ENCODE measurements around the gene GPR42.
"Not testable (repeated sequence)": the region's sequence is repeated elsewhere in the genome, so short reads cannot be mapped to it uniquely, and the experiment has no call there.

The GPR42 gene

DNA sequence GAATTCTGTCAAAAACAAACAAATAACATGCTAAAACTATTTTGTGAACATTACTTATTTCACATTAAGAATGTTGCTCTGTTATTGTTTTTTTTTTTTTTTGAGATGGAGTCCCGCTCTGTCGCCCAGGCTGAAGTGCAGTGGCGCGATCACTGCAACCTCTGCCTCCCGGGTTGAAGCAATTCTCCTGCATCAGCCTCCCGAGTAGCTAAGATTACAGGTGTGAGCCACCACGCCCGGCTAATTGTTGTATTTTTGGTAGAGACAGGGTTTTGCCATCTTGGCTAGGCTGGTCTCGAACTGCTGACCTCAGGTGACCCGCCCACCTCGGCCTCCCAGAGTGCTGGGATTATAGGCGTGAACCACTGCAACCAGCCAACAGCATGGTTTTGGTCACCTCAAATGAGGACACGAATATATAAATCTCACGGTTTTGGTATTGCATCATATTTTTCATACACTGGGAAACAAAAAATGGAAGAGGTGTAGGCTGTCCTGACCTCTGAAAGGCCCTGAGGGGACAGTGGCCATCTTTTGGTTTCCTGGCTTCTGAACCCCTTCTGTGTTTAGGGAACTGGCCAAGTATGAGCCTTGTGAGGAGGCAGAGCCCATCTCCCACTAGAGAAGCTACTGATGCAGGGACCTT, 25.5 kb downstream of the GPR42 start:
- no peak for DNase-seq (ENCODE audit: low read depth)

DNA sequence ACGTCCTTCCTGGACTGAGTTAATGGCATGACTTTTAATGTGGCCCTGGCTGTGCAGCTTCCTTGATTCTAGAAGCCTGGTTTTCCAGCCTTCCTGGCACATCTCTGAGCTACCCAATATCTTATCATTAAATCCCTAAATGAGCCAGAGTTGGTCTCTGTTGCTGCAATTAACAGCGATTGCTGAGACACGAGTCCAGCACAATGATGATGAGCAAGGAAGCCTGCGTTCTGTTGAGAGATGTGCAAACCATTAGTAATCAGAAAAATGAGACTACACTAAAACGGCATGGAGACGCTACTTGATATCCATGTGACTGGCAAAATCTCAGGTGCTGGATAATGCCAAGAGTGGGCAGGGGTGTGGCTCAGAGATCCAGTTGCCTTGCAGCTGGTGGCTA, 26.2 kb downstream of the GPR42 start:
- no peak for DNase-seq (ENCODE audit: low read depth)

GRCh38 chr19:35398570-35398969, 27.7 kb downstream of the GPR42 start:
- no peak for DNase-seq (ENCODE audit: low read depth)

DNA sequence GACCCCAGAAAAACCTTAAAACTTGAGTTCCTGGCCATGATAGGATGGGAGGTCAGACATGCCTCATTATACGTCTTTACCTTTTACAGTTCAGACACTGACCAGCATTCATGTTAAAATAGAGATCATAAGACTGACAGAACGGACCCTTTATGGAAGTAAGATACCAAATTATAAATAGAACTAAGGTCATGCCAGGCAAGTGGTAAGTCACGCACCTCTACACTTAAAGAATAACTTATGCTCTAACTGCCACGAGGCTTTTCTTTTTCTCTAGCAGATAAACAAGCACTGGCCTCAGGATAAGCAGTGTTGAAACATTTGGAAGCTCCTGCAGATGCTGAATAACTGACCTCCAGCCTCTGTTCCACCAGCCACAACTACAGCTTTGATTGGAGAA, 28.4 kb downstream of the GPR42 start:
- no peak for DNase-seq (ENCODE audit: low read depth)

- DNase-seq (ENCODE audit: low read depth) = no peak
Observed at GRCh38 chr19:35399948-35400772, 29.3 kb downstream of the GPR42 start.

GRCh38 chr19:35400773-35401100, 29.9 kb downstream of the GPR42 start:
- DNase-seq (ENCODE audit: low read depth) = no peak

- not testable (repeated sequence) for DNase-seq (ENCODE audit: low read depth)
Observed at GRCh38 chr19:35401416-35401815, 30.5 kb downstream of the GPR42 start.

DNA sequence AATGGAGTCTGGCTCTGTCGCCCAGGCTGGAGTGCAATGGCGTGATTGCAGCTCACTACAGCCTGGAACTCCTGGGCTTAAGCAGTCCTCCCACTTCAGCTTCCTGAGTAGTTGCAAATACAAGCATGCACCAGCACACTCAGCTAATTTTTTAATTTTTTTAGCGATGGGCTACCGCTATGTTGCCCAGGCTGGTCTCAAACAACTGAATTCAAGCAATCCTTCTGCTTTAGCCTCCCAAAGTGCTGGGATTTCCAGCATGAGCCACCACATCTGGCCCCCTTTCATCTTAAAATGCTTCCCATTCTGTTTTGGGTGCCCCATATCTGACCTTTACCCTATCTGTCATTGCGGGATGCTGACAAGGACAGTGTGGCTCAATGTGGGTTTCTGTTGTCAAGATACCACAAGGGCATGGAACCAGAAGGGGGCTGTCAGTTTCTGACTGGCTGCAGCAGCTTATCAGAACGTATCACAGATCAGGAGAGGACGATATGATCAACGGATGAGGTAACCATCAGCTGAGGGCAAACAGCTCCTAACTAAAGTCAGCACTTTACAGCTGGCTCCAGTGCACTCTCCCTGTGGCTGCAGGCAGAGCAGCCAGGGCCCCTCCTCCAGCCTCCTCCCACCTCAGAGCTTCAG, 32.4 kb downstream of the GPR42 start:
- no peak for DNase-seq (ENCODE audit: low read depth)

- peak; percentile 85 for DNase-seq (ENCODE audit: low read depth)
Observed at GRCh38 chr19:35404879-35405622, 34.2 kb downstream of the GPR42 start.

DNA sequence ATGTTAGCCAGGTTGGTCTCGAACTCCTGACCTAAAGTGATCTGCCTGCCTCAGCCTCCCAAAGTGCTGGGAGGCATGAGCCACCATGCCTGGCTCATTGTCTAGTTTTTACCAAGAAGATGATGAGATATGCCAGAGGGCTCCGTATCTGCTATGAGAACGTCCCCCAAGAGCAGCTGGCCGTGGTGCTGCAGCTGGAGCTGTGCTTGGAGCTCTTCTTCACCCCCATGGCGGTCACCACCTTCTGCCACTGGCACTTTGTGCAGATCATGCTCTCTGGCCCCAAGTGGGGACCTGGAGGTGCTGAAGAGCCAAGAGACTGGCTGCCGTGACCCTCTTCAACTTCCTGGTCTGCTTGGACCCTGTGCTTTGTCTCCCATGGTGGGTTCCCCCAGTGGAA, 36.8 kb downstream of the GPR42 start:
- no peak for DNase-seq (ENCODE audit: low read depth)

DNA sequence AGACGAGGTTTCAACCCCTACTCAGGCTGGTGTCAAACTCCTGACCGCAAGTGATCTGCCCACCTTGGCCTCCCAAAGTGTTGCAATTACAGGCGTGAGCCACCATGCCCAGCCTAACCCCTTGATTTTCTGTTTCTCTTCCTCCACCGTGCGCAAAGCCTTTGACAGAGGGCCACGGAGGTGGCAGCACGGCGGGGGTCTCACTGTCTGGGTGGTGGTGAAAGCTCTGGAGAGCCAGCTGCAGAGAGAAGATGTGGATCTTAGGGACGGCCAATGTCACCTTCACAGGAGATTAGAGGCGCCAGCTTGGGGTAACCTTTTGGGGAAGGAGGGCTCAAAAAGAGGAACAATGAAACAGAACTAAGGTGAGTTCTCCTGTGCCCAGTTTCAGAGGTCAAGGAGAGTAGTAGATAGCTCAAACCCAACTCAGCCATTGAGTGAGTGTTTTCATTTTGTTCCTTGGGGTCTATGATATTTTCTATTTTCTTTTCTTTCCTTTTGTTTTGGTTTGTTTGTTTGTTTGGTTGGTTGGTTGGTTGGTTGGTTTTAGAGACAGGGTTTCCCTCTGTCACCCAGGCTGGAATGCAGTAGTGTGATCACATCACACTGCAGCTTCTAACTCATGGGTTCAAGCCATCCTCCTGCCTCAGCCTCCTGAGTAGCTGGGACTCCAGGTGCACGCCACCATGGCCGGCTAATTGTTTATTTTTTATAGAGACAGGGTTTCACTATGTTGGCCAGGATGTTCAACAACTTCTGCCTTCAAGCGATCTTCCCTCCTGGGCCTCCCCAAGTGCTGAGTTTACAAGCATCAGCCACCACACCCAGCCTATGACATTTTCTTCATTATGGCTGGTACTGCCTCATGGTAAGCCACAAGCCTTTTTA, 37.7 kb downstream of the GPR42 start:
- no peak for DNase-seq (ENCODE audit: low read depth)

DNA sequence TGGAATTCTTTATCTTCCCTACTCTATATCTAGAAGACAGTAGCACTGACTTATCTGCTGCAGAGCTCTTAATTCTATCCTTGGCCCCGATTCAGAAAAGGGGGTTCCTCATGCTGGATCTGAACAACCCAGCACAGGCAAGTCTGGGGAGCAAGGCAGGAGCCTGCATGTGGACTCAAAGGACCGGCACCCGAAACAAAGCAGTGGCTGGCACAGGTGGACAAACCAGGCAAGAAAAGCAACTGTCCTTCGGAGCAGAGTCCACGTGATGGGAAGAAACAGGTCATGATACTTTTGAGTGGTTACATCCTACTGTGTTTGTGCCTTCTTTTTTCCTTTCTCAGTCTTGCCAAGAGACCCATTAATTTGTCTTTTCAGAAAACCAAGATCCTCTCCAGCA, 38.3 kb downstream of the GPR42 start:
- DNase-seq (ENCODE audit: low read depth) = no peak

- DNase-seq (ENCODE audit: low read depth) = no peak
Observed at GRCh38 chr19:35410487-35410886, 39.6 kb downstream of the GPR42 start.

DNA sequence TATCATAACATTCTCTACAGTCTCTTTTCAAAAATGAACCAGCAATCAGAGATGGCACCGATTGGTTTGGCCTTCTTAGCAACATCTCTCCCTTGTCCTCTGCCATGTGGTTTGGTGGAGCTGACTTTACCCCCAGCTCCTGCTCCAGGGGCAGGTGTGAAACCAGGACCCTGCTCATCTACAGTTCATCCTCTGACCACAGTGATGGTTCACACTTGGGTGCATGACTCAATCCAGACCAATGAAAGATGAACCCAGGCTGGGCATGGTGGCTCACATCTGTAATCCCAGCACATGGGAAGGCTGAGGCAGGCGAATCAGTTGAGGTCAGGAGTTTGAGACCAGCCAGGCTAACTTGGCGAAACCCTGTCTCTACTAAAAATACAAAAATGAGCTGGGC, 43.6 kb downstream of the GPR42 start:
- DNase-seq (ENCODE audit: low read depth) = no peak

DNA sequence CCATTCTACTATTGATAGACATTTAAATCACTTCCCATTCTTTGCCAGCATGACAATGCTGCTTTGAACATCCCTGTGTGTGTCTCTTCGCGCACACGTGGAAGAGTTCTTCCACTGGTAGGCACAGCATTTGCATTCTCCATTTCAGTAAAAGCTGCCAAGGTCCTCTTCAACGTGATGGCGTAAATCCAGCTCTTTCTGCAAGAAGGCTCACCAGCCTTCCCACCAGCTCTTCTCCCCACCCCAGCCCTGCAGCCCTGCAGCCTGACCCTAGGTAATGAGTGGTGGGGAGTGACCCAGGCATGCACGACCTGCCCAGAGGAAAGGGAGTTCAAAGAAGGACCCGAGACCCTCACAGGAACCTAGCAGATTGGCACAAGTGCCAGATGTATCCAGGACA, 45.5 kb downstream of the GPR42 start:
- no peak for DNase-seq (ENCODE audit: low read depth)

GRCh38 chr19:35417278-35417677, 46.4 kb downstream of the GPR42 start:
- no peak for DNase-seq (ENCODE audit: low read depth)

DNA sequence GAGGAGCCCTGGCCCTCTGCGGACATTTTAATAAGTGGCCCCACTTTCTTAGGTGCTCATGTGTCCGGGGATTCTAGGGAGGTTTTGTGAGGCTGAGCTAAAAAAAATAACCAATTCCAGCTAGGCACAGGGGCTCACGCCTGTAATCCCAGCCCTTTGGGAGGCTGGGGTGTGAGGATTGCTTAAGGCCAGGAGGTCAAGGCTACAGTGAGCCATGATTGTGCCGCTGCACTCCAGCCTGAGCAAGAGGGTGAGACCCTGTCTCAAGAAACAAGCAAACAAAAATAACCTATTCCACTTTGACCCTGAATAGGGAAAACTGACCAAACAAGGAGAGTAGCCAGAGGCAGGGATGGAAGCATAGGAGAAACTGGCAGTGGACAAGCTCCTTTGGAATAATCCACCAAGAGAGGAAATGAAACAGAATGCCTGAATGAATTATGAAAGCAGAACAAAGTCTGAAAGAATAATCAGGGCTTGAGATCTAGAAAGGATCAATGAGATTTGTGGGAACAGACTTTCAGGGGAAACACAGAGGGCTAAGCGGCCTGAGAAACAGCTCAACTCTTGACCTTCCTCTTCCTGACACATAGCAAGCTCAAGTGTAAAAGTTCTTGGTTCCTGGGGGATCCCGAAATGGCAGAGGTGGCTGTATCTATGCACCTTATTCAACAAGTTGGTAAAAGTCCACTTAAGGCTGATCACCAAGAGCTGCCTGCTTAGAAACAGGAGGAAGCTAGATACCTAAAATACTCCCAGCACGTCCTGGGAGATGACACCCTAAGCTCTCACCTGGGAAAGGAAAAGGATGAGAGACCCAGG, 47.1 kb downstream of the GPR42 start:
- no peak for DNase-seq (ENCODE audit: low read depth)

- no peak for DNase-seq (ENCODE audit: low read depth)
Observed at GRCh38 chr19:35419046-35419445, 48.2 kb downstream of the GPR42 start.

GRCh38 chr19:35419805-35420204, 48.9 kb downstream of the GPR42 start:
- no peak for DNase-seq (ENCODE audit: low read depth)

GRCh38 chr19:35421362-35421761, 50.5 kb downstream of the GPR42 start:
- DNase-seq (ENCODE audit: low read depth) = no peak

Measured in stromal cell of bone marrow (primary cell).